Neural crest cell (in vitro differentiated cells): ENCODE measurements around the gene FJX1. TPM values are rescaled to one million over a fixed set of nuclear protein-coding genes. Genes with fewer than 3 reads are reported as not detected.

Experiments used
- DNase-seq: peaks from one replicate; pipeline ENCODE4 v3.0.0; 2021; ENCODE audit warnings: low read depth, mixed read lengths, low spot score
- H3K27ac Mint-ChIP-seq: one replicate; pipeline ENCODE4 v1.8.0; 2021; ENCODE audit warnings: mild to moderate bottlenecking, mixed read lengths; ENCODE audit not compliant: unreplicated experiment
- H3K27me3 Mint-ChIP-seq: 2 replicates; pipeline ENCODE4 v1.8.0; 2021; ENCODE audit warnings: low read depth, mild to moderate bottlenecking, mixed read lengths
- H3K36me3 Mint-ChIP-seq: 2 replicates; pipeline ENCODE4 v1.8.0; 2021; ENCODE audit warnings: low read depth, mild to moderate bottlenecking, mixed read lengths
- H3K4me1 Mint-ChIP-seq: 2 replicates; pipeline ENCODE4 v1.8.0; 2021; ENCODE audit warnings: mixed read lengths
- H3K4me3 Mint-ChIP-seq: one replicate; pipeline ENCODE4 v1.8.0; 2021; ENCODE audit warnings: mild to moderate bottlenecking, mixed read lengths
- H3K9me3 Mint-ChIP-seq: 2 replicates; pipeline ENCODE4 v1.8.0; 2021; ENCODE audit warnings: mixed read lengths
- CTCF ChIP-seq: fragments of 200-600 bp; sonication (generic); conservative IDR thresholded peaks from 2 replicates; pipeline ENCODE4 v1.5.0; 2021; ENCODE audit warnings: antibody characterized with exemption, mild to moderate bottlenecking
- total RNA-seq: library from RNA; stranded (reverse); gene quantifications from 2 replicates; pipeline ENCODE4 v1.2.1, GENCODE V29; 2021

The FJX1 gene
- total RNA-seq, 1 donor from 2014 or later = 28.2 TPM

DNA sequence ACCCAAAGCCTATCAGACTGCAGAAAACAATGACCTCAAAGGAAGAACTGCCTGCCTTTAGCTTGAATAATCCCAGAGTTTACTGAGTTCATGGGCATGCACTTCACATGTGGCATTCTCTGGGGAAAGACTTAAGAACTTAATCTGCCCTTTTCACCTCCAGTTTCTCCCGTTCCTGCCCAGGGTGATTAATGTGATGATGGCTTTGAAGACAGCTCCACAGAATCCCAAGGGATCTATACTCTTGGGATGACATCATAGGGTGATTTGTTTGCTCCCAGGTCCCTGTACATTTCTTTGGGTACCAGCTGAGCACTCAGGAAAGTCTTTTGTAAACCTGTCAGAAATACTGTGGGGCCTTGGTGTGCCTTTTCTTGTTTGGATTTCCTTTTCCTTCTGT is 14.0 kb downstream of the FJX1 start:
- Mint-ChIP-seq H3K27ac (peak overlapping the region; percentile 8), H3K36me3 (no peaks in the 10 kb centered on the region), H3K4me1 (peaks cover 20% of the 10 kb centered on the region), H3K27me3 (peaks cover 3% of the 10 kb centered on the region), H3K9me3 (no peaks in the 10 kb centered on the region), H3K4me3 (no peak overlapping the region)
- no peak for TF ChIP-seq CTCF
- no peak for DNase-seq

GRCh38 chr11:35633827-35634423 is 15.7 kb downstream of the FJX1 start:
- TF ChIP-seq CTCF = no peak
- H3K27ac Mint-ChIP-seq = no peak overlapping the region
- no peak for DNase-seq
- H3K27me3 Mint-ChIP-seq = peaks cover 3% of the 10 kb centered on the region
- no peaks in the 10 kb centered on the region for H3K36me3 Mint-ChIP-seq
- peaks cover 20% of the 10 kb centered on the region for H3K4me1 Mint-ChIP-seq
- no peaks in the 10 kb centered on the region for H3K9me3 Mint-ChIP-seq
- no peak overlapping the region for H3K4me3 Mint-ChIP-seq

- Mint-ChIP-seq H3K36me3 (no peaks in the 10 kb centered on the region), H3K9me3 (no peaks in the 10 kb centered on the region), H3K27me3 (no peaks in the 10 kb centered on the region), H3K4me3 (no peak overlapping the region), H3K27ac (no peak overlapping the region), H3K4me1 (peaks cover 13% of the 10 kb centered on the region)
- DNase-seq = no peak
- TF ChIP-seq CTCF = no peak
Observed at GRCh38 chr11:35635933-35636332, 17.7 kb downstream of the FJX1 start.

DNA sequence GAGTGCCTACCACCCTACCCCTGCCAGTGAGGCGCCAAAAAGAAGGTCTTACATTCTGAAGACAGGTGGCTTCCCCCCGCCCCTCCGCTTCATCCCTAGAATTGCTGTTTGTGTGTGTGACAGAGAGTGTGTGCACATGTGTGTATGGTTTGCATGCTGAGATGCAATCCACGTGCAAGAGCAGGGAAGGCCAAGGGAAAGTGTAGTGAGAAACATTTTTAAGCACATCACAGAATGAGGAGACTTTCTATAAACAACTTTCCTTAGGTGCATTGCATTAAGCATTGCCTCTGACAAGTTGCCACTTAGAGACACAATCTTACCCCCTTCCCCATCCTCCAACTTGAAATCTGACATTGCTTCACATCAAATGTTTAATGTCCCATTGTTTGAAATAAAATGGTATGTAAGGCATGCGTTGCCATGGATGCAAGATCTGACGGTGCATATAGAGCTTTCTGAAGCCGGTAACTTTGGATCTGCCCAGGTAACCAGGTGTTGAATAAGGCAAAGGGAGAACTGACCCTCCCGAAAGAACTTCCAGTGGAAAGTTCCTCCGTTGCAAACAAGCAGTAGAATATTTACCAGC is 21.4 kb downstream of the FJX1 start:
- Mint-ChIP-seq H3K27me3 (no peaks in the 10 kb centered on the region), H3K9me3 (no peaks in the 10 kb centered on the region), H3K36me3 (no peaks in the 10 kb centered on the region), H3K4me3 (no peak overlapping the region), H3K4me1 (peaks cover 25% of the 10 kb centered on the region), H3K27ac (no peak overlapping the region)
- no peak for DNase-seq
- TF ChIP-seq CTCF = no peak

DNA sequence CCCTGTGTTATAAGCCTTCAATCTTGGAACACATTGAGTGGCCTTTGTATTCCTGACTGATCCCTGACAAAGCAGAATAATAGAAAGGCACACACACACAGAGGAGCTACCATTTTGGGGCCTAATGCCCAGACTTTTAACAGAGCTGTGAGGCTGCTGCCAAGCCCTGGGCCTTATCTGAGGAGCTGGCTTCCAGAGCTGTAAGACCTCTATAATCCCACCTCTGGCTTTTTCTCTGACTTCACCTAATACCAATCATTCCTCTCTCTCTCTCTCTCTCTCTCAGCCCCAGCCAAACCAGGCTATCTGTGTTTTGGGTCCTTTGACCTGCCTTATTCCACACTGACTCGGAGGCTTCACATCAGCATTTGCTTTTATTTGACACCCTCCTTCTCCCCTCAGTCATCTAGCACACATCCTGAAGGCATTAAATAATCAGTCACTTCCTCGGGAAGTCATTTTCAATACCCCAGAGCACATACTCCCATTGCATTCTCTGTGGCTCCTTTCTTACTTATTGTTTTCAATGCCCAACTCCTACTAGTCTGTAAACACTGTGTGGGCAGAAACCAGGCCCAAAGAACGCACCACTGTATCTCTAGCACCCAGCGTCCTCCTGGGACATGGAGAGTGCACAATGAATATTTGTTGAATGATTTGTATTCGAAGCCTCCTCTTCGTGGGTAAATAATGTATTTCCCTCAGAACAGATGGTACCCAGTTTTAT is 23.1 kb downstream of the FJX1 start:
- no peak overlapping the region for H3K4me3 Mint-ChIP-seq
- no peak for DNase-seq
- no peaks in the 10 kb centered on the region for H3K9me3 Mint-ChIP-seq
- peak overlapping the region; percentile 31 for H3K27ac Mint-ChIP-seq
- TF ChIP-seq CTCF = no peak
- H3K36me3 Mint-ChIP-seq = no peaks in the 10 kb centered on the region
- H3K27me3 Mint-ChIP-seq = no peaks in the 10 kb centered on the region
- H3K4me1 Mint-ChIP-seq = peaks cover 25% of the 10 kb centered on the region
